Measurements from ENCODE around the gene PRMT7.

Gene PRMT7

DNA sequence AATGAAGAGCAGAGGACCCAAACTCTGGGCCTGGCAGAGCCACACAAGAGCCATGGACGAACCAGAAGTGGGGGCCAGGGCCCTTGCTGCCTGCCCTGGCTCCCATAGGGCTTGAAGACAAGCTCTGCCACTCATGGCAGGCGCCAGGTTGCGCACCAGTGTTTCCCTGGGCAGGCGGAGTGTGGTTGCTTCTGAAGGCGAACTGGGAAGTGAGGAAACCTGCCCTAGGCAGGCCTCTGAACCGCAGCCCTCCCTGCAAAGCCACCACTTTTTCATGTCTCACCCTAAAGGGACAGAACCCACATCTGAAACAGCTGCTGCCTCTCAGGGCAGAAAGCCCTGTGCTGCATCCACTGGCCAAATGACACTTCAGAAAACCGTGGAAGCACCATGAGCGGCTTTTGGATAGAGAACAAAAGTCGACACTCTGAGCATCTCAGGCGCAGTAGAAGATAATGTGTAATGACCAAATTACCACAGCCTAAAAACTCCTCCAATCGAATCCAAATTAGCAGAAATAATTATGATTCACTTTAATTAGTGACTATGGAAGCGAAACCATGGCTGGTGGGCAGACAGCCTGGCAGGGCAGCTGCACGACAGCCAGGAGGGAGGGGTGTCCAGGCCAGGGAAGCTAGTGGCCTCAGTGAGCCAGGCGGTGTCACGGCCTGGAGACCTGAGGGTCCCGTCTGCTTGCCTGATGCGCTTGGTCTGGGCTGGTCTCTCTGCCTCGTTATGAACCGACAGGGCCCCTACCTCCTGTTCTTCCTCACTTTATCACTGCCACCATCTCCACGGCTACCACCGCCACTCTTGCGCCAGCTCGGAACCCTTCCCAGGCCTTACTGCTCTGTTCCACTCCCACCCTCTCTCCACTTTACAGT is 59.1 kb downstream of the PRMT7 start:
- ChIA-PET POLR2A (interaction anchor here (0.6 kb wide), 1 partner anchor 738 kb away, joined by 4 read pairs; no protein-coding TSS in a partner anchor), CTCF (interaction anchor here (1.0 to 8.9 kb wide), 9 partner anchors 9 to 140 kb away, joined by 3 to 64 read pairs (median 9); partner anchors contain the start of gene SLC7A6)
- TF ChIP-seq, protein P1, sequence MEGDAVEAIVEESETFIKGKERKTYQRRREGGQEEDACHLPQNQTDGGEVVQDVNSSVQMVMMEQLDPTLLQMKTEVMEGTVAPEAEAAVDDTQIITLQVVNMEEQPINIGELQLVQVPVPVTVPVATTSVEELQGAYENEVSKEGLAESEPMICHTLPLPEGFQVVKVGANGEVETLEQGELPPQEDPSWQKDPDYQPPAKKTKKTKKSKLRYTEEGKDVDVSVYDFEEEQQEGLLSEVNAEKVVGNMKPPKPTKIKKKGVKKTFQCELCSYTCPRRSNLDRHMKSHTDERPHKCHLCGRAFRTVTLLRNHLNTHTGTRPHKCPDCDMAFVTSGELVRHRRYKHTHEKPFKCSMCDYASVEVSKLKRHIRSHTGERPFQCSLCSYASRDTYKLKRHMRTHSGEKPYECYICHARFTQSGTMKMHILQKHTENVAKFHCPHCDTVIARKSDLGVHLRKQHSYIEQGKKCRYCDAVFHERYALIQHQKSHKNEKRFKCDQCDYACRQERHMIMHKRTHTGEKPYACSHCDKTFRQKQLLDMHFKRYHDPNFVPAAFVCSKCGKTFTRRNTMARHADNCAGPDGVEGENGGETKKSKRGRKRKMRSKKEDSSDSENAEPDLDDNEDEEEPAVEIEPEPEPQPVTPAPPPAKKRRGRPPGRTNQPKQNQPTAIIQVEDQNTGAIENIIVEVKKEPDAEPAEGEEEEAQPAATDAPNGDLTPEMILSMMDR (IDR thresholded peaks at IDR 0.05; ENCODE audit: control extremely low read depth, extremely low read depth, low read depth, missing control alignments) = no peak
- peak; percentile 84 for DNase-seq (ENCODE audit: extremely low spot score)

DNA sequence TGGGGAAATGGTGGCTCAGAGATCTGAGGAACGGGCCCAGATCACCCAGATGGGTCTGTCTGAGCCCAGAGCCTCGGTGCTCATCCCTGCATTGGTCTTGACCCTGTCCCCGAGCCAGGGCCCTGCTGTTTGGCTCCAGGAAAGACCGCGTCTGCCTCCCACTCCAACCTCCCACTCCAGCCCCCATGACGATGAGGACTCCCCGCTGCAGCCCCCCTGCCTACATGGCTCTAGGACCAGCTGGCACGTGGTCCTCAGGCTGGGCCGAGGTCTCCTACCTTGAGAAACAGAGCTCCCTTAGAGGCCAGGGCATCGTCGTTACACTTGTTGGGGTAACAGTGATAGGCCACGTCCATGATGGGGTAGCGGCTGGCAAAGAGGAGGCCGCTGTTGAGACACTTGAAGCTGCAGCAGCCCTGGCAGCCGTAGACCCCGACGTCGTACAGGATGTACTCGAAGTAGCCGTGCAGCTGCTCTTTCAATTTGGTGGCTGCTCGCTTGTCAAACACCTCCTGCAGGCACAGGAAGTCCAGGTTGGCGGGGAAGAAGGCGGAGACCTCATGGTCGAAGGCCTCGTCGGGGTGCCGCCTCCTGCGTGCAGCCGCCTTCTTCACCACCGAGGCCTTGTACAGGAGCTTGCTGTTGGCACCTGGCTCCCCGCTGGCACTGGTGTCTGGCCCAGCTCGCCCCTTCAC is 59.9 kb downstream of the PRMT7 start:
- TF ChIP-seq, protein P1 (IDR thresholded peaks at IDR 0.05; ENCODE audit: control extremely low read depth, extremely low read depth, low read depth, missing control alignments) = no peak
- no peak for DNase-seq (ENCODE audit: extremely low spot score)
- ChIA-PET POLR2A (no interaction called here), CTCF (interaction anchor here (1.1 to 8.9 kb wide), 7 partner anchors 11 to 139 kb away, joined by 3 to 64 read pairs (median 10); partner anchors contain the start of gene SLC7A6)

DNA sequence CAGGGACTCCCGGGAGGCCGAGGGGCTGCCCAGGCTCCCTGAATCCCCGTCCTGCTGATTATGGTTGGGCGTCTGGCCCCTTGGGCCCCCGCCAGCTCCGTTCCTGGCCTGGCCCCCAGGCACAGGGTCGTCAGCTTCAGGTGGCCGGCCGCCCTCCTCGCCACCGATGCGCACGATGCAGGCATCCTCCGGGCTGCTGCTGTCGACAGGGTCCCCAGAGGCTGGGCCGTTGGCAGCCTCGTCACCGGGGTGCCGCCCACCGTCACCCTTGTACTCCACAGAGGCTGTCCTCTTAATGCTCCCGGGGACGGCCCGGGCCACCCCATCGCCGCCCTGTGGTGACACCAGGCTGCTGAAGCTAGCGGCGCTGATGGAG is 60.4 kb downstream of the PRMT7 start:
- TF ChIP-seq, protein P1 (IDR thresholded peaks at IDR 0.05; ENCODE audit: control extremely low read depth, extremely low read depth, low read depth, missing control alignments) = no peak
- CTCF ChIA-PET = interaction anchor here (1.0 to 8.9 kb wide), 7 partner anchors 10 to 139 kb away, joined by 3 to 64 read pairs (median 9); partner anchors contain the start of gene SLC7A6
- no peak for DNase-seq (ENCODE audit: extremely low spot score)
- POLR2A ChIA-PET = no interaction called here

DNA sequence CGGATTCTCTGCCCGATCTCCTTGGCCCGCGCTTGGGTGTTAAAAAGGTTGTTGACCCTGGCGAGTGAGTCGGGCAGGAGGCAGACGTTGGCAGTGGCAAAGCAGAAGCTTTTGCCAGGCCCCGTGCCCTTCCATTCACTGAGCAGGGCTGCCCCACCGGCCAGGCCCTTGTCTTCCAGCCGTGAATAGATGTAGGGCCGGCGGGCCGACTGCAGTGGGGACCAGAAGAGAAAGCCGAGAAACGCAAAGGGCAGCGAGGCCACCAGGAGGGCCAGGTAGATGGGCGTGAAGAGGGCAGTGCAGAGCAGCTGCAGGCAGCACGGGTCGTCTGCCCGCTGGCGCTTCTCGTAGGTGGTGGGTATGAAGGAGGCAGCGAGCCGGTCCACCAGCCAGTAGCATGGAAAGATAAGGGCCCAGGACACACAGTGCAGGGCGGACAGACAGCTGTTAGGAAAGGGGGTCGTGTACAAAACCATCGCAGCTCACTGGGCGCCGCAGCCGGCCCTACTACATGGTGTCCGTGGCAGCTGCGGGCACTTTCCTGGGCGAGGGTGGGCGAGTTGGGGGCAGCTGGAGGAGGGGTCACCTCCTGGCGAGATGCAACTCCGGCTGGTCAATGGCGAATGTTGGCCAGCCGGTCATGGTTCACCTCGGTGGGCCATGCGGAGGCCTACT is 61.0 kb downstream of the PRMT7 start:
- POLR2A ChIA-PET = no interaction called here
- CTCF ChIA-PET = interaction anchor here (1.0 to 6.2 kb wide), 7 partner anchors 9 to 138 kb away, joined by 3 to 25 read pairs (median 9); partner anchors contain the start of gene SLC7A6
- no peak for DNase-seq (ENCODE audit: extremely low spot score)
- TF ChIP-seq, protein P1 (IDR thresholded peaks at IDR 0.05; ENCODE audit: control extremely low read depth, extremely low read depth, low read depth, missing control alignments) = no peak

- POLR2A ChIA-PET = no interaction called here
- TF ChIP-seq, protein P1 (IDR thresholded peaks at IDR 0.05; ENCODE audit: control extremely low read depth, extremely low read depth, low read depth, missing control alignments) = no peak
- DNase-seq (ENCODE audit: extremely low spot score) = no peak
- CTCF ChIA-PET = interaction anchor here (1.0 to 3.7 kb wide), 6 partner anchors 9 to 108 kb away, joined by 3 to 12 read pairs (median 4); partner anchors contain the start of gene SLC7A6
These were observed 61.5 kb downstream of the PRMT7 start for GRCh38 chr16:68372381-68372720.

GRCh38 chr16:68372806-68373205 is 62.0 kb downstream of the PRMT7 start:
- ChIA-PET CTCF (interaction anchor here (1.1 to 3.7 kb wide), 5 partner anchors 9 to 109 kb away, joined by 3 to 12 read pairs (median 5); partner anchors contain the start of gene SLC7A6), POLR2A (interaction anchor here (0.6 kb wide), 1 partner anchor 24 kb away, joined by 3 read pairs; no protein-coding TSS in a partner anchor)
- TF ChIP-seq, protein P1 (IDR thresholded peaks at IDR 0.05; ENCODE audit: control extremely low read depth, extremely low read depth, low read depth, missing control alignments) = no peak
- DNase-seq (ENCODE audit: extremely low spot score) = no peak

All from GM10248 (cell line).